ENCODE data around the gene MINAR2. TPM values are rescaled to one million over a fixed set of nuclear protein-coding genes. Genes with fewer than 3 reads are reported as not detected.

MINAR2 gene
- total RNA-seq, 1 donor from 2014 or later = not detected

DNA sequence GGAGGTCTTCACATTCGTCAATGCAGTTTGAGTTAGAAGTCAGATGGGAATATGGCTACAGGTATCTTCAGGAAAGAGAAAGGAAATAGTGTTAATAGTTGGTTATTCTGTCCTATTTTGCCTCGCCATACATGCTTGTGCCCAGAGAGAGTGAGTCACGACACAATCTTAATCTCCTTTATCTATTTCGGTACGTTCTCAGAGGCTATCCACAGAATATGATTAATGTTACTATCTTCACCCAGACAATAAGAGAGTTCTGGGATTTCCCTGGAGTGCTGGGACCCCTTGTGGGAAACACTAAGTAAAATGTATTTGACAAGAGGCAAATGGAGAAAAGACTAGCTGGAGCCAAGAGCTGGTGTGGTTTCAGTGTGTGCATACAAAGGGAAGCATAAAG, 25.5 kb downstream of the MINAR2 start:
- Histone ChIP-seq H3K27ac (no peak overlapping the region), H3K27me3 (no peaks in the 10 kb centered on the region), H3K4me3 (no peak overlapping the region), H3K4me1 (no peaks in the 10 kb centered on the region), H3K36me3 (no peaks in the 10 kb centered on the region), H3K9me3 (no peaks in the 10 kb centered on the region)
- no peak for DNase-seq
- intact Hi-C loops (cut with DNase I) = no loop called here
- TF ChIP-seq, protein P1, sequence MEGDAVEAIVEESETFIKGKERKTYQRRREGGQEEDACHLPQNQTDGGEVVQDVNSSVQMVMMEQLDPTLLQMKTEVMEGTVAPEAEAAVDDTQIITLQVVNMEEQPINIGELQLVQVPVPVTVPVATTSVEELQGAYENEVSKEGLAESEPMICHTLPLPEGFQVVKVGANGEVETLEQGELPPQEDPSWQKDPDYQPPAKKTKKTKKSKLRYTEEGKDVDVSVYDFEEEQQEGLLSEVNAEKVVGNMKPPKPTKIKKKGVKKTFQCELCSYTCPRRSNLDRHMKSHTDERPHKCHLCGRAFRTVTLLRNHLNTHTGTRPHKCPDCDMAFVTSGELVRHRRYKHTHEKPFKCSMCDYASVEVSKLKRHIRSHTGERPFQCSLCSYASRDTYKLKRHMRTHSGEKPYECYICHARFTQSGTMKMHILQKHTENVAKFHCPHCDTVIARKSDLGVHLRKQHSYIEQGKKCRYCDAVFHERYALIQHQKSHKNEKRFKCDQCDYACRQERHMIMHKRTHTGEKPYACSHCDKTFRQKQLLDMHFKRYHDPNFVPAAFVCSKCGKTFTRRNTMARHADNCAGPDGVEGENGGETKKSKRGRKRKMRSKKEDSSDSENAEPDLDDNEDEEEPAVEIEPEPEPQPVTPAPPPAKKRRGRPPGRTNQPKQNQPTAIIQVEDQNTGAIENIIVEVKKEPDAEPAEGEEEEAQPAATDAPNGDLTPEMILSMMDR (IDR thresholded peaks at IDR 0.05) = no peak
- ATAC-seq = no peak

DNA sequence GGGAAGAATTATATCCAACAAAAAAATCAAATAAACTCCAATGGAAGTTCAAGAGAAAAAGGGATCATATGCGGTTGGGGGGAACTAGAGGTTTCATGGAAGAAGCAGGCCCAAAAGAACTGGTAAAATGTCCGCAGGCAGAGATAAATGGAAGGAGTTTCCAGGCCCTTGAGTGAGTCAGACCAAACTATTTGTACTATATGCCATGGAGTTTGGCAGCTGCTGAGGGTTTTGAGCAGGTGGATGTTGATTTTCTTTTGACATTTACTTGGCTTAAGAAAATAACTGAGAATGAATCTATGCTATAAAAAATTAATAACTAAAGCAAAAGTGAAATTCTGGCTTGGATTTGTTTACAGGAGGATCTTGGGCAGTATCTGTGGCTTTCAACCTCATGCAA, 33.7 kb downstream of the MINAR2 start:
- H3K27me3 ChIP-seq = no peaks in the 10 kb centered on the region
- intact Hi-C loops (cut with DNase I) = no loop called here
- TF ChIP-seq, protein P1 (IDR thresholded peaks at IDR 0.05) = no peak
- no peaks in the 10 kb centered on the region for H3K4me1 ChIP-seq
- H3K36me3 ChIP-seq = no peaks in the 10 kb centered on the region
- DNase-seq (no peak), ATAC-seq (no peak)
- no peak overlapping the region for H3K4me3 ChIP-seq
- H3K27ac ChIP-seq = no peak overlapping the region
- H3K9me3 ChIP-seq = no peaks in the 10 kb centered on the region

- no peaks in the 10 kb centered on the region for H3K4me1 ChIP-seq
- H3K4me3 ChIP-seq = no peak overlapping the region
- ATAC-seq (no peak), DNase-seq (no peak)
- H3K36me3 ChIP-seq = no peaks in the 10 kb centered on the region
- TF ChIP-seq, protein P1 (IDR thresholded peaks at IDR 0.05) = no peak
- no peaks in the 10 kb centered on the region for H3K27me3 ChIP-seq
- H3K9me3 ChIP-seq = peaks cover 2% of the 10 kb centered on the region
- H3K27ac ChIP-seq = no peak overlapping the region
- intact Hi-C loops (cut with DNase I) = no loop called here
Measured at GRCh38 chr5:129803403-129803802, 55.5 kb downstream of the MINAR2 start.

- H3K9me3 ChIP-seq = no peaks in the 10 kb centered on the region
- intact Hi-C loops (cut with DNase I) = no loop called here
- no peak overlapping the region for H3K27ac ChIP-seq
- no peaks in the 10 kb centered on the region for H3K4me1 ChIP-seq
- no peak for DNase-seq
- ATAC-seq = no peak
- H3K36me3 ChIP-seq = no peaks in the 10 kb centered on the region
- no peak overlapping the region for H3K4me3 ChIP-seq
- H3K27me3 ChIP-seq = no peaks in the 10 kb centered on the region
- TF ChIP-seq, protein P1 (IDR thresholded peaks at IDR 0.05) = no peak
Measured at GRCh38 chr5:129804705-129805104, 56.8 kb downstream of the MINAR2 start.

- TF ChIP-seq, protein P1 (IDR thresholded peaks at IDR 0.05) = no peak
- no peaks in the 10 kb centered on the region for H3K4me1 ChIP-seq
- intact Hi-C loops (cut with DNase I) = no loop called here
- no peaks in the 10 kb centered on the region for H3K36me3 ChIP-seq
- H3K27me3 ChIP-seq = no peaks in the 10 kb centered on the region
- no peak overlapping the region for H3K4me3 ChIP-seq
- no peaks in the 10 kb centered on the region for H3K9me3 ChIP-seq
- DNase-seq (no peak), ATAC-seq (no peak)
- no peak overlapping the region for H3K27ac ChIP-seq
Measured at GRCh38 chr5:129807162-129807814, 59.4 kb downstream of the MINAR2 start.

Other genes starting within 250 kb of the MINAR2 start
- gene CHSY3, start 156.4 kb downstream of the MINAR2 start, total RNA-seq = 5.7 TPM